Activated CD4-positive, alpha-beta T cell treated with anti-CD3 and anti-CD28 coated beads for 24 hours (primary cell): ENCODE results near the gene PPP2R2B.
A peak's percentile ranks its signal among the peaks of the same experiment; 100 is the strongest.

Experiments used
- DNase-seq, 2 donors: peaks; one replicate each; pipeline ENCODE4 v3.0.0-alpha.2; 2020; ENCODE audit warnings: low read depth in 2 of 2

PPP2R2B gene

GRCh38 chr5:146548781-146549449 is 329.6 kb downstream of the PPP2R2B start:
- DNase-seq, result no peak

- no peak for DNase-seq
Observed at GRCh38 chr5:146544232-146544631, 334.3 kb downstream of the PPP2R2B start.

- DNase-seq, result peak; percentile 58 to 65
Observed at GRCh38 chr5:146541958-146542849, 336.4 kb downstream of the PPP2R2B start.

GRCh38 chr5:146540414-146540813 is 338.1 kb downstream of the PPP2R2B start:
- DNase-seq, result no peak

GRCh38 chr5:146539973-146540372 is 338.6 kb downstream of the PPP2R2B start:
- no peak for DNase-seq

GRCh38 chr5:146538432-146538831 is 340.1 kb downstream of the PPP2R2B start:
- DNase-seq, result no peak

- no peak for DNase-seq
Observed at GRCh38 chr5:146533882-146534281, 344.7 kb downstream of the PPP2R2B start.

- DNase-seq, result peak; percentile 67
Observed at GRCh38 chr5:146533260-146533857, 345.2 kb downstream of the PPP2R2B start.
